ENCODE results near the gene TTC23. TPM values are rescaled to one million over a fixed set of nuclear protein-coding genes. Genes with fewer than 3 reads are reported as not detected.
A peak's percentile ranks its signal among the peaks of the same experiment; 100 is the strongest.

The TTC23 gene
- total RNA-seq, 1 experiment from 2014 or later: 17.8 TPM

- TF ChIP-seq, protein P1, sequence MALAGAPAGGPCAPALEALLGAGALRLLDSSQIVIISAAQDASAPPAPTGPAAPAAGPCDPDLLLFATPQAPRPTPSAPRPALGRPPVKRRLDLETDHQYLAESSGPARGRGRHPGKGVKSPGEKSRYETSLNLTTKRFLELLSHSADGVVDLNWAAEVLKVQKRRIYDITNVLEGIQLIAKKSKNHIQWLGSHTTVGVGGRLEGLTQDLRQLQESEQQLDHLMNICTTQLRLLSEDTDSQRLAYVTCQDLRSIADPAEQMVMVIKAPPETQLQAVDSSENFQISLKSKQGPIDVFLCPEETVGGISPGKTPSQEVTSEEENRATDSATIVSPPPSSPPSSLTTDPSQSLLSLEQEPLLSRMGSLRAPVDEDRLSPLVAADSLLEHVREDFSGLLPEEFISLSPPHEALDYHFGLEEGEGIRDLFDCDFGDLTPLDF (CRISPR knock-in tag; IDR thresholded peaks at IDR 0.05): no peak
- no peak for TF ChIP-seq RORB (CRISPR knock-in tag; IDR thresholded peaks at IDR 0.05)
- no peak for TF ChIP-seq ATF1 (CRISPR knock-in tag; IDR thresholded peaks at IDR 0.05)
These were observed 153.0 kb downstream of the TTC23 start (continued) for GRCh38 chr15:99096173-99096893.

- no peak for DNase-seq (ENCODE audit: low spot score)
- TF ChIP-seq RELA (CRISPR knock-in tag; IDR thresholded peaks at IDR 0.05; ENCODE audit: borderline replicate concordance) (no peak), TEAD1 (CRISPR knock-in tag; IDR thresholded peaks at IDR 0.05) (no peak), TP53 (CRISPR knock-in tag; IDR thresholded peaks at IDR 0.05) (no peak), ZNF532 (CRISPR knock-in tag; IDR thresholded peaks at IDR 0.05; ENCODE audit: borderline replicate concordance) (no peak), OVOL2 (CRISPR knock-in tag; IDR thresholded peaks at IDR 0.05; ENCODE audit: borderline replicate concordance) (no peak), NFATC4 (CRISPR knock-in tag; IDR thresholded peaks at IDR 0.05) (no peak), TEAD4 (CRISPR knock-in tag; IDR thresholded peaks at IDR 0.05) (no peak), SMAD4 (CRISPR knock-in tag; IDR thresholded peaks at IDR 0.05) (no peak), NR1H2 (CRISPR knock-in tag; IDR thresholded peaks at IDR 0.05) (no peak), ZNF425 (CRISPR knock-in tag; conservative IDR thresholded peaks at IDR 0.05) (no peak)
- TF ChIP-seq, protein P2, sequence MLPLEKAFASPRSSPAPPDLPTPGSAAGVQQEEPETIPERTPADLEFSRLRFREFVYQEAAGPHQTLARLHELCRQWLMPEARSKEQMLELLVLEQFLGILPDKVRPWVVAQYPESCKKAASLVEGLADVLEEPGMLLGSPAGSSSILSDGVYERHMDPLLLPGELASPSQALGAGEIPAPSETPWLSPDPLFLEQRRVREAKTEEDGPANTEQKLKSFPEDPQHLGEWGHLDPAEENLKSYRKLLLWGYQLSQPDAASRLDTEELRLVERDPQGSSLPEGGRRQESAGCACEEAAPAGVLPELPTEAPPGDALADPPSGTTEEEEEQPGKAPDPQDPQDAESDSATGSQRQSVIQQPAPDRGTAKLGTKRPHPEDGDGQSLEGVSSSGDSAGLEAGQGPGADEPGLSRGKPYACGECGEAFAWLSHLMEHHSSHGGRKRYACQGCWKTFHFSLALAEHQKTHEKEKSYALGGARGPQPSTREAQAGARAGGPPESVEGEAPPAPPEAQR (CRISPR knock-in tag; IDR thresholded peaks at IDR 0.05): no peak
- ChIA-PET CTCF (interaction anchor here (1.3 kb wide), 1 partner anchor 10 kb away, joined by 6 read pairs; the partner anchor contains the start of gene SYNM), POLR2A (no interaction called here)
- Mint-ChIP-seq H3K9me3 (no peaks in the 10 kb centered on the region), H3K4me1 (peaks cover 11% of the 10 kb centered on the region), H3K36me3 (no peaks in the 10 kb centered on the region), H3K27ac (no peak overlapping the region), H3K4me3 (no peak overlapping the region), H3K27me3 (ENCODE audit: low read depth) (peaks cover 27% of the 10 kb centered on the region)
- peak; percentile 12; the same call in 1 of the 2 replicates for ATAC-seq
These were observed 153.8 kb downstream of the TTC23 start for GRCh38 chr15:99095626-99096025.

All from WTC11 (cell line).